Stimulated activated CD4-positive, alpha-beta T cell treated with anti-CD3 and anti-CD28 coated beads, Interleukin-2, amount 100 ng/mL, for 48 hours (primary cell): Measurements from ENCODE around the gene MC1R.
"Not testable (repeated sequence)": the region's sequence is repeated elsewhere in the genome, so short reads cannot be mapped to it uniquely, and the experiment has no call there.

ENCODE experiments used
- DNase-seq, 2 donors: peaks; one replicate each; pipeline ENCODE4 v3.0.0-alpha.2; 2020

MC1R gene

GRCh38 chr16:89914642-89915285 lies 3.9 kb upstream of the MC1R start:
- not testable (repeated sequence) for DNase-seq

GRCh38 chr16:89915303-89916232 lies 3.1 kb upstream of the MC1R start:
- DNase-seq: no peak

- DNase-seq: peak; percentile 69 to 72
Observed at GRCh38 chr16:89917773-89918452, 749 bp upstream of the MC1R start.

GRCh38 chr16:89919535-89920406 lies 1.1 kb downstream of the MC1R start:
- DNase-seq: no peak

GRCh38 chr16:89920723-89921122 lies 2.1 kb downstream of the MC1R start:
- no peak for DNase-seq

- DNase-seq: no peak
Observed at GRCh38 chr16:89921131-89921701, 2.6 kb downstream of the MC1R start.

- no peak for DNase-seq
Observed at GRCh38 chr16:89921702-89922476, 3.2 kb downstream of the MC1R start.

- DNase-seq: no peak
Observed at GRCh38 chr16:89922477-89922883, 3.8 kb downstream of the MC1R start.

- DNase-seq: no peak
Observed at GRCh38 chr16:89922884-89923639, 4.4 kb downstream of the MC1R start, which contains the start of gene TUBB3. Gene TUBB3, plus strand, starts transcription at chr16:89923342. Its CDS starts 60 bp downstream, at chr16:89923402.

- no peak for DNase-seq
Observed at GRCh38 chr16:89923640-89924296, 5.1 kb downstream of the MC1R start.

GRCh38 chr16:89924297-89924924 lies 5.7 kb downstream of the MC1R start:
- DNase-seq: no peak

- DNase-seq: no peak
Observed at GRCh38 chr16:89924925-89925307, 6.3 kb downstream of the MC1R start.

GRCh38 chr16:89925596-89926079 lies 7.0 kb downstream of the MC1R start:
- no peak for DNase-seq

- no peak for DNase-seq
Observed at GRCh38 chr16:89931305-89931896, 12.7 kb downstream of the MC1R start.

- no peak for DNase-seq
Observed at GRCh38 chr16:89931964-89932363, 13.3 kb downstream of the MC1R start.

- DNase-seq: not testable (repeated sequence)
Observed at GRCh38 chr16:89934019-89934418, 15.4 kb downstream of the MC1R start.

GRCh38 chr16:89934611-89935553 lies 16.2 kb downstream of the MC1R start:
- no peak for DNase-seq

GRCh38 chr16:89935620-89936019 lies 17.0 kb downstream of the MC1R start:
- not testable (repeated sequence) for DNase-seq
